ENCODE measurements around the gene CCDC78.
A peak's percentile ranks its signal among the peaks of the same experiment; 100 is the strongest.

Gene CCDC78

GRCh38 chr16:708959-709358 is 17.3 kb downstream of the CCDC78 start:
- no peaks in the 10 kb centered on the region for H3K9me3 Mint-ChIP-seq
- peaks cover 45% of the 10 kb centered on the region for H3K27me3 Mint-ChIP-seq (ENCODE audit: low read depth)
- DNase-seq (ENCODE audit: low spot score) = no peak
- H3K4me3 Mint-ChIP-seq = no peak overlapping the region
- no peaks in the 10 kb centered on the region for H3K4me1 Mint-ChIP-seq (ENCODE audit: low read depth)
- no peak overlapping the region for H3K27ac Mint-ChIP-seq
- H3K36me3 Mint-ChIP-seq (ENCODE audit: low read depth) = no peaks in the 10 kb centered on the region

GRCh38 chr16:708019-708418 is 18.2 kb downstream of the CCDC78 start:
- Mint-ChIP-seq H3K27me3 (ENCODE audit: low read depth) (peaks cover 48% of the 10 kb centered on the region), H3K9me3 (no peaks in the 10 kb centered on the region), H3K36me3 (ENCODE audit: low read depth) (no peaks in the 10 kb centered on the region), H3K4me3 (no peak overlapping the region), H3K27ac (peak overlapping the region; percentile 45), H3K4me1 (ENCODE audit: low read depth) (no peaks in the 10 kb centered on the region)
- no peak for DNase-seq (ENCODE audit: low spot score)

- H3K4me3 Mint-ChIP-seq = no peak overlapping the region
- H3K27me3 Mint-ChIP-seq (ENCODE audit: low read depth) = peaks cover 52% of the 10 kb centered on the region
- H3K36me3 Mint-ChIP-seq (ENCODE audit: low read depth) = no peaks in the 10 kb centered on the region
- H3K27ac Mint-ChIP-seq = no peak overlapping the region
- no peaks in the 10 kb centered on the region for H3K9me3 Mint-ChIP-seq
- DNase-seq (ENCODE audit: low spot score) = no peak
- no peaks in the 10 kb centered on the region for H3K4me1 Mint-ChIP-seq (ENCODE audit: low read depth)
Measured at GRCh38 chr16:707062-707538, 19.1 kb downstream of the CCDC78 start.

- peaks cover 56% of the 10 kb centered on the region for H3K27me3 Mint-ChIP-seq (ENCODE audit: low read depth)
- no peaks in the 10 kb centered on the region for H3K4me1 Mint-ChIP-seq (ENCODE audit: low read depth)
- no peaks in the 10 kb centered on the region for H3K9me3 Mint-ChIP-seq
- no peak overlapping the region for H3K4me3 Mint-ChIP-seq
- no peaks in the 10 kb centered on the region for H3K36me3 Mint-ChIP-seq (ENCODE audit: low read depth)
- DNase-seq (ENCODE audit: low spot score) = no peak
- H3K27ac Mint-ChIP-seq = no peak overlapping the region
Measured at GRCh38 chr16:706189-707061, 19.8 kb downstream of the CCDC78 start.

GRCh38 chr16:705431-706188 is 20.6 kb downstream of the CCDC78 start, which contains the start of gene FBXL16:
FBXL16 (minus strand) TSS chr16:705801; CDS start chr16:697405, 8,396 bp downstream.
- no peaks in the 10 kb centered on the region for H3K9me3 Mint-ChIP-seq
- H3K4me1 Mint-ChIP-seq (ENCODE audit: low read depth) = no peaks in the 10 kb centered on the region
- no peak within 1 kb of the TSS for H3K4me3 Mint-ChIP-seq
- DNase-seq (ENCODE audit: low spot score) = no peak
- no peaks in the 10 kb centered on the region for H3K36me3 Mint-ChIP-seq (ENCODE audit: low read depth)
- no peak within 1 kb of the TSS for H3K27ac Mint-ChIP-seq
- H3K27me3 Mint-ChIP-seq (ENCODE audit: low read depth) = peaks cover 58% of the 10 kb centered on the region

- Mint-ChIP-seq H3K27ac (no peak overlapping the region), H3K4me3 (peak overlapping the region; percentile 24), H3K9me3 (no peaks in the 10 kb centered on the region), H3K4me1 (ENCODE audit: low read depth) (no peaks in the 10 kb centered on the region), H3K27me3 (ENCODE audit: low read depth) (peaks cover 58% of the 10 kb centered on the region), H3K36me3 (ENCODE audit: low read depth) (no peaks in the 10 kb centered on the region)
- no peak for DNase-seq (ENCODE audit: low spot score)
Measured at GRCh38 chr16:704552-705380, 21.5 kb downstream of the CCDC78 start.

GRCh38 chr16:704047-704446 is 22.2 kb downstream of the CCDC78 start:
- peaks cover 52% of the 10 kb centered on the region for H3K27me3 Mint-ChIP-seq (ENCODE audit: low read depth)
- H3K36me3 Mint-ChIP-seq (ENCODE audit: low read depth) = no peaks in the 10 kb centered on the region
- H3K9me3 Mint-ChIP-seq = no peaks in the 10 kb centered on the region
- DNase-seq (ENCODE audit: low spot score) = no peak
- no peak overlapping the region for H3K4me3 Mint-ChIP-seq
- no peak overlapping the region for H3K27ac Mint-ChIP-seq
- H3K4me1 Mint-ChIP-seq (ENCODE audit: low read depth) = no peaks in the 10 kb centered on the region

- no peaks in the 10 kb centered on the region for H3K9me3 Mint-ChIP-seq
- no peaks in the 10 kb centered on the region for H3K36me3 Mint-ChIP-seq (ENCODE audit: low read depth)
- H3K4me1 Mint-ChIP-seq (ENCODE audit: low read depth) = no peaks in the 10 kb centered on the region
- peaks cover 46% of the 10 kb centered on the region for H3K27me3 Mint-ChIP-seq (ENCODE audit: low read depth)
- no peak overlapping the region for H3K27ac Mint-ChIP-seq
- no peak overlapping the region for H3K4me3 Mint-ChIP-seq
- no peak for DNase-seq (ENCODE audit: low spot score)
Measured at GRCh38 chr16:703406-703805, 22.8 kb downstream of the CCDC78 start.

- Mint-ChIP-seq H3K36me3 (ENCODE audit: low read depth) (no peaks in the 10 kb centered on the region), H3K4me3 (no peak overlapping the region), H3K4me1 (ENCODE audit: low read depth) (no peaks in the 10 kb centered on the region), H3K9me3 (no peaks in the 10 kb centered on the region), H3K27ac (no peak overlapping the region), H3K27me3 (ENCODE audit: low read depth) (peaks cover 37% of the 10 kb centered on the region)
- no peak for DNase-seq (ENCODE audit: low spot score)
Measured at GRCh38 chr16:702341-702740, 23.9 kb downstream of the CCDC78 start.

GRCh38 chr16:700684-701584 is 25.3 kb downstream of the CCDC78 start:
- peaks cover 25% of the 10 kb centered on the region for H3K27me3 Mint-ChIP-seq (ENCODE audit: low read depth)
- H3K36me3 Mint-ChIP-seq (ENCODE audit: low read depth) = no peaks in the 10 kb centered on the region
- no peak overlapping the region for H3K27ac Mint-ChIP-seq
- no peak overlapping the region for H3K4me3 Mint-ChIP-seq
- DNase-seq (ENCODE audit: low spot score) = peak; percentile 38
- no peaks in the 10 kb centered on the region for H3K9me3 Mint-ChIP-seq
- H3K4me1 Mint-ChIP-seq (ENCODE audit: low read depth) = no peaks in the 10 kb centered on the region

GRCh38 chr16:698911-699671 is 27.2 kb downstream of the CCDC78 start:
- Mint-ChIP-seq H3K27me3 (ENCODE audit: low read depth) (peaks cover 22% of the 10 kb centered on the region), H3K9me3 (no peaks in the 10 kb centered on the region), H3K27ac (no peak overlapping the region), H3K4me1 (ENCODE audit: low read depth) (peaks cover 3% of the 10 kb centered on the region), H3K36me3 (ENCODE audit: low read depth) (no peaks in the 10 kb centered on the region), H3K4me3 (no peak overlapping the region)
- DNase-seq (ENCODE audit: low spot score) = no peak

- DNase-seq (ENCODE audit: low spot score) = peak; percentile 75
- peak overlapping the region; percentile 83 for H3K27ac Mint-ChIP-seq
- H3K27me3 Mint-ChIP-seq (ENCODE audit: low read depth) = peaks cover 8% of the 10 kb centered on the region
- H3K4me3 Mint-ChIP-seq = peak overlapping the region; percentile 79
- H3K9me3 Mint-ChIP-seq = no peaks in the 10 kb centered on the region
- H3K36me3 Mint-ChIP-seq (ENCODE audit: low read depth) = peaks cover 1% of the 10 kb centered on the region
- H3K4me1 Mint-ChIP-seq (ENCODE audit: low read depth) = peaks cover 3% of the 10 kb centered on the region
Measured at GRCh38 chr16:695355-696089, 30.7 kb downstream of the CCDC78 start.
